H1 (cell line): ENCODE measurements around the gene SLC9A2. TPM values are rescaled to one million over a fixed set of nuclear protein-coding genes. Genes with fewer than 3 reads are reported as not detected.

Experiments used
- BACH1 ChIP-seq: IDR thresholded peaks from 2 replicates; pipeline ENCODE4 v1.6.1; 2012; ENCODE audit warnings: low read length, improper control_type of control experiment
- BRCA1 ChIP-seq: IDR thresholded peaks from 2 replicates; pipeline ENCODE4 v1.6.1; 2012; ENCODE audit warnings: low read depth, low read length, improper control_type of control experiment
- CREB1 ChIP-seq: IDR thresholded peaks from 2 replicates; pipeline ENCODE4 v1.6.1; 2012; ENCODE audit warnings: inconsistent platforms
- EGR1 ChIP-seq: IDR thresholded peaks from 2 replicates; pipeline ENCODE4 v1.6.1; 2011; ENCODE audit warnings: low read depth, low read length, borderline replicate concordance
- MAFK ChIP-seq: IDR thresholded peaks from 2 replicates; pipeline ENCODE4 v1.6.1; 2012; ENCODE audit warnings: low read depth, mild to moderate bottlenecking, improper control_type of control experiment, low read length
- NANOG ChIP-seq: IDR thresholded peaks from 2 replicates; pipeline ENCODE4 v1.6.1; 2011; ENCODE audit warnings: low read length, low read depth, mild to moderate bottlenecking, inconsistent platforms; ENCODE audit not compliant: insufficient read depth, poor library complexity, severe bottlenecking
- POLR2AphosphoS5 ChIP-seq: IDR thresholded peaks from 2 replicates; pipeline ENCODE4 v1.6.1; 2011; ENCODE audit warnings: low read depth, low read length
- RXRA ChIP-seq: IDR thresholded peaks from 2 replicates; pipeline ENCODE4 v1.6.1; 2011; ENCODE audit warnings: low read depth, mild to moderate bottlenecking, low read length, moderate library complexity; ENCODE audit not compliant: insufficient read depth
- SRF ChIP-seq: IDR thresholded peaks from 2 replicates; pipeline ENCODE4 v1.6.1; 2011; ENCODE audit warnings: mild to moderate bottlenecking, low read depth, low read length, moderate library complexity
- polyA plus RNA-seq, 7 experiments: library from polyadenylated mRNA; depleted of rRNA in 3 of 7; stranded (reverse) in 5 of 7; unstranded in 2 of 7; fragments of >200 nt in 5 of 7; fragments of 200-250 nt in 2 of 7; gene quantifications; 1 replicate in 5 of 7; 2 replicates in 1 of 7; 4 replicates in 1 of 7; pipeline versions ENCODE4 v1.2.1 to v1.2.3, GENCODE V29; 2011 to 2013; ENCODE audit warnings: missing spikeins in 2 of 7, mixed read lengths in 2 of 7
- total RNA-seq: library from RNA; stranded (reverse); fragmentation: NEBNext Ultra II Directional; extraction: Animal tissue kit (Norgen Biotek cat#: 25700); gene quantifications from 2 replicates; pipeline ENCODE4 v1.2.1, GENCODE V29; 2021
- TF ChIP-seq, protein P1 (sequence below): fragments of 300-600 bp; sonication (generic); IDR thresholded peaks from 2 replicates; pipeline ENCODE4 v1.7.1; 2012; ENCODE audit warnings: low read length, moderate library complexity, mild to moderate bottlenecking, inconsistent platforms; ENCODE audit not compliant: insufficient replicate concordance

The SLC9A2 gene
- total and polyA plus RNA-seq, 2 of the 8 experiments (the other 6 are each of a cell fraction or from before 2014, with no cell fraction given), result 0.06 to 0.13 TPM

DNA sequence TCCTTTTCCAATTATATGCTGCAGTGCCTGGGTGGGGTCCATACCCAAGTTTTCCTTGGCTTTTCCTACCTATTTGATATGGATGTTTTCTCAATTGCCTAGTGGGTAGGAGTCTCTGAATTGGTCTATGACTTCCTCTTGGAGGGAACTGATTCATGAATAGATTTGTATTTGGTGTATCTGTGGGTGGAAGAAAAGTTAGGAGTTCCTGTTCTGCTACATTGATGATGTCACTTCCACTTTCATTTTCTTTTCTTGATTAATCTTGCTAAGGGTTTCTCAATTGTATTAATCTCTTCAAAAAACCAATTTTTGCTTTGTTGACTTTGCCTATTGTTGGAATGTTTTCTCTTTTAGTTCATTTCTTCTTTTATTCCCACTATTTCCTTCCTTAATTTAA is 37.4 kb upstream of the SLC9A2 start (continued):
- TF ChIP-seq, protein P1, sequence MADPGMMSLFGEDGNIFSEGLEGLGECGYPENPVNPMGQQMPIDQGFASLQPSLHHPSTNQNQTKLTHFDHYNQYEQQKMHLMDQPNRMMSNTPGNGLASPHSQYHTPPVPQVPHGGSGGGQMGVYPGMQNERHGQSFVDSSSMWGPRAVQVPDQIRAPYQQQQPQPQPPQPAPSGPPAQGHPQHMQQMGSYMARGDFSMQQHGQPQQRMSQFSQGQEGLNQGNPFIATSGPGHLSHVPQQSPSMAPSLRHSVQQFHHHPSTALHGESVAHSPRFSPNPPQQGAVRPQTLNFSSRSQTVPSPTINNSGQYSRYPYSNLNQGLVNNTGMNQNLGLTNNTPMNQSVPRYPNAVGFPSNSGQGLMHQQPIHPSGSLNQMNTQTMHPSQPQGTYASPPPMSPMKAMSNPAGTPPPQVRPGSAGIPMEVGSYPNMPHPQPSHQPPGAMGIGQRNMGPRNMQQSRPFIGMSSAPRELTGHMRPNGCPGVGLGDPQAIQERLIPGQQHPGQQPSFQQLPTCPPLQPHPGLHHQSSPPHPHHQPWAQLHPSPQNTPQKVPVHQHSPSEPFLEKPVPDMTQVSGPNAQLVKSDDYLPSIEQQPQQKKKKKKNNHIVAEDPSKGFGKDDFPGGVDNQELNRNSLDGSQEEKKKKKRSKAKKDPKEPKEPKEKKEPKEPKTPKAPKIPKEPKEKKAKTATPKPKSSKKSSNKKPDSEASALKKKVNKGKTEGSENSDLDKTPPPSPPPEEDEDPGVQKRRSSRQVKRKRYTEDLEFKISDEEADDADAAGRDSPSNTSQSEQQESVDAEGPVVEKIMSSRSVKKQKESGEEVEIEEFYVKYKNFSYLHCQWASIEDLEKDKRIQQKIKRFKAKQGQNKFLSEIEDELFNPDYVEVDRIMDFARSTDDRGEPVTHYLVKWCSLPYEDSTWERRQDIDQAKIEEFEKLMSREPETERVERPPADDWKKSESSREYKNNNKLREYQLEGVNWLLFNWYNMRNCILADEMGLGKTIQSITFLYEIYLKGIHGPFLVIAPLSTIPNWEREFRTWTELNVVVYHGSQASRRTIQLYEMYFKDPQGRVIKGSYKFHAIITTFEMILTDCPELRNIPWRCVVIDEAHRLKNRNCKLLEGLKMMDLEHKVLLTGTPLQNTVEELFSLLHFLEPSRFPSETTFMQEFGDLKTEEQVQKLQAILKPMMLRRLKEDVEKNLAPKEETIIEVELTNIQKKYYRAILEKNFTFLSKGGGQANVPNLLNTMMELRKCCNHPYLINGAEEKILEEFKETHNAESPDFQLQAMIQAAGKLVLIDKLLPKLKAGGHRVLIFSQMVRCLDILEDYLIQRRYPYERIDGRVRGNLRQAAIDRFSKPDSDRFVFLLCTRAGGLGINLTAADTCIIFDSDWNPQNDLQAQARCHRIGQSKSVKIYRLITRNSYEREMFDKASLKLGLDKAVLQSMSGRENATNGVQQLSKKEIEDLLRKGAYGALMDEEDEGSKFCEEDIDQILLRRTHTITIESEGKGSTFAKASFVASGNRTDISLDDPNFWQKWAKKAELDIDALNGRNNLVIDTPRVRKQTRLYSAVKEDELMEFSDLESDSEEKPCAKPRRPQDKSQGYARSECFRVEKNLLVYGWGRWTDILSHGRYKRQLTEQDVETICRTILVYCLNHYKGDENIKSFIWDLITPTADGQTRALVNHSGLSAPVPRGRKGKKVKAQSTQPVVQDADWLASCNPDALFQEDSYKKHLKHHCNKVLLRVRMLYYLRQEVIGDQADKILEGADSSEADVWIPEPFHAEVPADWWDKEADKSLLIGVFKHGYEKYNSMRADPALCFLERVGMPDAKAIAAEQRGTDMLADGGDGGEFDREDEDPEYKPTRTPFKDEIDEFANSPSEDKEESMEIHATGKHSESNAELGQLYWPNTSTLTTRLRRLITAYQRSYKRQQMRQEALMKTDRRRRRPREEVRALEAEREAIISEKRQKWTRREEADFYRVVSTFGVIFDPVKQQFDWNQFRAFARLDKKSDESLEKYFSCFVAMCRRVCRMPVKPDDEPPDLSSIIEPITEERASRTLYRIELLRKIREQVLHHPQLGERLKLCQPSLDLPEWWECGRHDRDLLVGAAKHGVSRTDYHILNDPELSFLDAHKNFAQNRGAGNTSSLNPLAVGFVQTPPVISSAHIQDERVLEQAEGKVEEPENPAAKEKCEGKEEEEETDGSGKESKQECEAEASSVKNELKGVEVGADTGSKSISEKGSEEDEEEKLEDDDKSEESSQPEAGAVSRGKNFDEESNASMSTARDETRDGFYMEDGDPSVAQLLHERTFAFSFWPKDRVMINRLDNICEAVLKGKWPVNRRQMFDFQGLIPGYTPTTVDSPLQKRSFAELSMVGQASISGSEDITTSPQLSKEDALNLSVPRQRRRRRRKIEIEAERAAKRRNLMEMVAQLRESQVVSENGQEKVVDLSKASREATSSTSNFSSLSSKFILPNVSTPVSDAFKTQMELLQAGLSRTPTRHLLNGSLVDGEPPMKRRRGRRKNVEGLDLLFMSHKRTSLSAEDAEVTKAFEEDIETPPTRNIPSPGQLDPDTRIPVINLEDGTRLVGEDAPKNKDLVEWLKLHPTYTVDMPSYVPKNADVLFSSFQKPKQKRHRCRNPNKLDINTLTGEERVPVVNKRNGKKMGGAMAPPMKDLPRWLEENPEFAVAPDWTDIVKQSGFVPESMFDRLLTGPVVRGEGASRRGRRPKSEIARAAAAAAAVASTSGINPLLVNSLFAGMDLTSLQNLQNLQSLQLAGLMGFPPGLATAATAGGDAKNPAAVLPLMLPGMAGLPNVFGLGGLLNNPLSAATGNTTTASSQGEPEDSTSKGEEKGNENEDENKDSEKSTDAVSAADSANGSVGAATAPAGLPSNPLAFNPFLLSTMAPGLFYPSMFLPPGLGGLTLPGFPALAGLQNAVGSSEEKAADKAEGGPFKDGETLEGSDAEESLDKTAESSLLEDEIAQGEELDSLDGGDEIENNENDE, result no peak
- no peak for TF ChIP-seq RXRA
- no peak for TF ChIP-seq EGR1
- no peak for TF ChIP-seq BACH1
- no peak for TF ChIP-seq POLR2AphosphoS5
- TF ChIP-seq SRF, result no peak
- TF ChIP-seq BRCA1, result no peak
- no peak for TF ChIP-seq NANOG
- no peak for TF ChIP-seq CREB1
- no peak for TF ChIP-seq MAFK
